ENCODE measurements around the gene XRCC4. TPM values are rescaled to one million over a fixed set of nuclear protein-coding genes. Genes with fewer than 3 reads are reported as not detected.
A peak's percentile ranks its signal among the peaks of the same experiment; 100 is the strongest.

Gene XRCC4
- total RNA-seq, 1 donor from 2014 or later, result 5.5 TPM

DNA sequence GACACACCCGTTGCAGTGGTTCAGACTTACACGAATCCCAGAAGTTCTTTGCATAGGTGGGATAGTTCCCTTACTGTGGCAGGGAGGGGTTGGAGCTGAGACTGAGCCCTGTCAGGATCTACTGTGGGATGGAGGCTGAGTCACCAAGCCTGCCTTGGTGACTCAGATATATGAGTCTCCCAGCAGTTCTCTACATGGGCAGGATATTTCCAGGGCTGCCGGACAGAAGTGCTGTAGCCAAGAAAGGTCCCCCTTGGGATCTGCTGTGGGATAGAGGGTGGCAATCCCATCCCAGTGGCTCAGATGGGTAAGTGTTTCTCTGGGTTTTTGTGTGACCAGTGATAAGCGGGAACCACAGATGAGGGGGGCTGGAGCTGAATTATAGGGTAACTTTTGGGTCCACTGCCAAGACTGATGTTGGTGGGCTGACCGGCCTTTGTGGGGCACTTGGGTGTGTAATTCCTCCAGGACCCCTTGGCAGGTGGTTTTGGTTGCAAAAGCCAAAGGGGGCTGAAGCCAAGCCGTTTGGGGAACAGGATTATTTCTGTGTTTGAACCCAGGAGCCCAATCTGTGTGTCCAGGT, 18.7 kb downstream of the XRCC4 start:
- peak overlapping the region; percentile 78 for H3K27ac Mint-ChIP-seq (ENCODE audit: unreplicated experiment)
- peaks cover 27% of the 10 kb centered on the region for H3K4me1 Mint-ChIP-seq (ENCODE audit: low read depth)
- no peak for DNase-seq (ENCODE audit: low spot score)
- H3K27me3 Mint-ChIP-seq (ENCODE audit: low read depth), result no peaks in the 10 kb centered on the region
- no peak overlapping the region for H3K4me3 Mint-ChIP-seq (ENCODE audit: unreplicated experiment)
- H3K36me3 Mint-ChIP-seq (ENCODE audit: low read depth), result peaks cover 6% of the 10 kb centered on the region
- TF ChIP-seq, protein P1, sequence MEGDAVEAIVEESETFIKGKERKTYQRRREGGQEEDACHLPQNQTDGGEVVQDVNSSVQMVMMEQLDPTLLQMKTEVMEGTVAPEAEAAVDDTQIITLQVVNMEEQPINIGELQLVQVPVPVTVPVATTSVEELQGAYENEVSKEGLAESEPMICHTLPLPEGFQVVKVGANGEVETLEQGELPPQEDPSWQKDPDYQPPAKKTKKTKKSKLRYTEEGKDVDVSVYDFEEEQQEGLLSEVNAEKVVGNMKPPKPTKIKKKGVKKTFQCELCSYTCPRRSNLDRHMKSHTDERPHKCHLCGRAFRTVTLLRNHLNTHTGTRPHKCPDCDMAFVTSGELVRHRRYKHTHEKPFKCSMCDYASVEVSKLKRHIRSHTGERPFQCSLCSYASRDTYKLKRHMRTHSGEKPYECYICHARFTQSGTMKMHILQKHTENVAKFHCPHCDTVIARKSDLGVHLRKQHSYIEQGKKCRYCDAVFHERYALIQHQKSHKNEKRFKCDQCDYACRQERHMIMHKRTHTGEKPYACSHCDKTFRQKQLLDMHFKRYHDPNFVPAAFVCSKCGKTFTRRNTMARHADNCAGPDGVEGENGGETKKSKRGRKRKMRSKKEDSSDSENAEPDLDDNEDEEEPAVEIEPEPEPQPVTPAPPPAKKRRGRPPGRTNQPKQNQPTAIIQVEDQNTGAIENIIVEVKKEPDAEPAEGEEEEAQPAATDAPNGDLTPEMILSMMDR (IDR thresholded peaks at IDR 0.05), result no peak
- peaks cover 25% of the 10 kb centered on the region for H3K9me3 Mint-ChIP-seq (ENCODE audit: low read depth)

DNA sequence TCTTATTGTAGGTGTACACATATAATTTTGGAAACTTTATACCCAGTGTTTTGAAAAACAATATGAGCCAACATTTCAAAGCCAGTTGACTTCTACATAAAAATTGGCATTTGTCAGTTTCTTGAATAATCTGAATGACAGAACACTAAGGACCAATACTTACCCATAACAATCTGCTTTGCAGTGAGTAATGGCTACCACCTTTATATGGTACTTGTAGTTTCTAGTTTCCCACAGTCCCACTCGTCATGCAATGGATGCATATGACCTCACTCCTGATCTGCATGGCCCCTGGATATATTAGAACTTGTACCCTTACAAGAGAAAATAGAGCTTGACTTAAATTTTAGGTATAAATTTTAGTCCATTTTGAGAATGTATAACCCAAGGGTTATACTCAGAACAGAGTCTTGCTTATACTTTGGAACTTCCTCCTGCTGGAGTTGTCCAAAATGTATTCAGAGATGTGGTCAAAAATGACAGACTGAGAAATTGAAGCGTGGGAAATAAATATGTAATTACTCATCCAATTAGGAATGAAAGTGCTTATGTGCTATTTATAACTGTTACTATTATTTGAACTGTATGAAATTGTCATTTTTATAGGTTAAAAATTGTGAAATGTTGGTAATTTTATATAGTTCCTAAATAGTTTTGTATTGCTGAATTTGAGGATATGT, 19.5 kb downstream of the XRCC4 start:
- peak overlapping the region; percentile 36 for H3K27ac Mint-ChIP-seq (ENCODE audit: unreplicated experiment)
- no peak overlapping the region for H3K4me3 Mint-ChIP-seq (ENCODE audit: unreplicated experiment)
- peaks cover 24% of the 10 kb centered on the region for H3K9me3 Mint-ChIP-seq (ENCODE audit: low read depth)
- H3K27me3 Mint-ChIP-seq (ENCODE audit: low read depth), result no peaks in the 10 kb centered on the region
- TF ChIP-seq, protein P1 (IDR thresholded peaks at IDR 0.05), result no peak
- no peak for DNase-seq (ENCODE audit: low spot score)
- peaks cover 6% of the 10 kb centered on the region for H3K36me3 Mint-ChIP-seq (ENCODE audit: low read depth)
- peaks cover 27% of the 10 kb centered on the region for H3K4me1 Mint-ChIP-seq (ENCODE audit: low read depth)

DNA sequence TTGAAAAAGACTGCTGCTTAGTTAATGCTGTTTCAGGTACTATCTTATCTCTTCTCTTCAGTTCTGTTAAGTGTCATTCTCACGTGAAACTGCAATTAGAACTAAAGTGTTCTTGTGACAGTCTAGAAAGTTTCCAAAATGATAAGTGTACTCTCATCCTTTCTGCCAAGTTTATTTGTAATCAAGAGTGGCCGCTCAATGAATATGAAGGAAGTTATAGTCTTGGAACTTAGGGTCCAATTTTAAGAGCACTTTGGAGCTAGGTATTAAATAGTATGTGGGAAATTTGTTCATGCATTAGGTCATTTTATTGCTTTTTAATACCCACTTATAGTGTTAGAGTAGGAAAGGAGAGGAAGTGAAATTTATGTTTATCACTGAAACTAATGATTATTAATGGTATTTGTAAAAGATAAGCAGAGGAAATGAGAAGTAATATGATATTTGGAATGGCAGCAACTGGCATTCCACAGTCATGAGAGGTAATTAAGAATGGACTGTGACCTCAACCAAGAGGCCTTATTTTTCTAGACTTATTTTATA, 20.4 kb downstream of the XRCC4 start:
- H3K9me3 Mint-ChIP-seq (ENCODE audit: low read depth), result peaks cover 16% of the 10 kb centered on the region
- H3K4me3 Mint-ChIP-seq (ENCODE audit: unreplicated experiment), result no peak overlapping the region
- no peak for DNase-seq (ENCODE audit: low spot score)
- H3K36me3 Mint-ChIP-seq (ENCODE audit: low read depth), result peaks cover 5% of the 10 kb centered on the region
- H3K27me3 Mint-ChIP-seq (ENCODE audit: low read depth), result no peaks in the 10 kb centered on the region
- H3K27ac Mint-ChIP-seq (ENCODE audit: unreplicated experiment), result peak overlapping the region; percentile 57
- TF ChIP-seq, protein P1 (IDR thresholded peaks at IDR 0.05), result no peak
- H3K4me1 Mint-ChIP-seq (ENCODE audit: low read depth), result peaks cover 32% of the 10 kb centered on the region

DNA sequence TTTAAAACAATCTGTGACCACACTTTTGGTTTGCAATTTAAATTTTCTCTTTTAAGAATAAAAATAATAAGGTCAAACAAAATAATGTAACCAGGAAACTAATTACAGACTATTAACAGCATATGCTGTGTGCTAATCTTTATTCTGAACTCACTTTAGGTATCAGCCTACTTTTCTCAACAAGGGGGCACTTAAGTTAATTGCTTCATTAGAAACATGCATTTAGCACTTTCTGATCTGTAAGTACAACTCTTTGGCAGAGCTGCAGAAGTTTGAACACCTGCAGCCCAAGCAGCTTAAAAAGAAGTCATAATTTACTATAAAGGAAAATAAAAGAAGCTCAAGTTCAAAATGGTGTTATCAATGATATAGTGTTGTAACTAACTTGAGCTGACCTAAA, 21.7 kb downstream of the XRCC4 start:
- Mint-ChIP-seq H3K27me3 (ENCODE audit: low read depth) (no peaks in the 10 kb centered on the region), H3K9me3 (ENCODE audit: low read depth) (peaks cover 7% of the 10 kb centered on the region), H3K36me3 (ENCODE audit: low read depth) (peaks cover 2% of the 10 kb centered on the region), H3K4me1 (ENCODE audit: low read depth) (peaks cover 32% of the 10 kb centered on the region), H3K27ac (ENCODE audit: unreplicated experiment) (no peak overlapping the region), H3K4me3 (ENCODE audit: unreplicated experiment) (no peak overlapping the region)
- no peak for DNase-seq (ENCODE audit: low spot score)
- TF ChIP-seq, protein P1 (IDR thresholded peaks at IDR 0.05), result no peak

DNA sequence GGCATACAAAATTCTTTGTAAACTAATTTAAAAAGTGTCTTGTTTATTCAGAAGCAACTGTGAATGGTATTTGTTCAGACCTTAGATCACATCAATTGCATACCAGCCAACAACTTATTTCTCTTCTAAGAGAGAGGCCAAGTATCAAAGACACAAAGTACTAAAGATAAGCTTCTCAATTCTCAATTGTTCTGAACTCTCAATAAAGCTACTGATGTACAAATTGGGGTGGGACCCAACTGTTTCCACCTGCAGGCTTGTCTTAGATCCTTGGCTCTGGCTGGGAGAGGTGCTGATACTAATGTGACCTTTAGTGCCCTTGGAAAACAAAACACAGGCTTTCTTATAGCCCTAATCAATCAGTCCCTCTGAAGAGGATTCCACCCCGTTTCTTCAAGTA, 22.1 kb downstream of the XRCC4 start:
- Mint-ChIP-seq H3K4me1 (ENCODE audit: low read depth) (peaks cover 32% of the 10 kb centered on the region), H3K4me3 (ENCODE audit: unreplicated experiment) (no peak overlapping the region), H3K27ac (ENCODE audit: unreplicated experiment) (no peak overlapping the region), H3K27me3 (ENCODE audit: low read depth) (no peaks in the 10 kb centered on the region), H3K9me3 (ENCODE audit: low read depth) (peaks cover 3% of the 10 kb centered on the region), H3K36me3 (ENCODE audit: low read depth) (no peaks in the 10 kb centered on the region)
- TF ChIP-seq, protein P1 (IDR thresholded peaks at IDR 0.05), result no peak
- DNase-seq (ENCODE audit: low spot score), result no peak
